ENCODE data around the gene ANKRD13A.

DNA sequence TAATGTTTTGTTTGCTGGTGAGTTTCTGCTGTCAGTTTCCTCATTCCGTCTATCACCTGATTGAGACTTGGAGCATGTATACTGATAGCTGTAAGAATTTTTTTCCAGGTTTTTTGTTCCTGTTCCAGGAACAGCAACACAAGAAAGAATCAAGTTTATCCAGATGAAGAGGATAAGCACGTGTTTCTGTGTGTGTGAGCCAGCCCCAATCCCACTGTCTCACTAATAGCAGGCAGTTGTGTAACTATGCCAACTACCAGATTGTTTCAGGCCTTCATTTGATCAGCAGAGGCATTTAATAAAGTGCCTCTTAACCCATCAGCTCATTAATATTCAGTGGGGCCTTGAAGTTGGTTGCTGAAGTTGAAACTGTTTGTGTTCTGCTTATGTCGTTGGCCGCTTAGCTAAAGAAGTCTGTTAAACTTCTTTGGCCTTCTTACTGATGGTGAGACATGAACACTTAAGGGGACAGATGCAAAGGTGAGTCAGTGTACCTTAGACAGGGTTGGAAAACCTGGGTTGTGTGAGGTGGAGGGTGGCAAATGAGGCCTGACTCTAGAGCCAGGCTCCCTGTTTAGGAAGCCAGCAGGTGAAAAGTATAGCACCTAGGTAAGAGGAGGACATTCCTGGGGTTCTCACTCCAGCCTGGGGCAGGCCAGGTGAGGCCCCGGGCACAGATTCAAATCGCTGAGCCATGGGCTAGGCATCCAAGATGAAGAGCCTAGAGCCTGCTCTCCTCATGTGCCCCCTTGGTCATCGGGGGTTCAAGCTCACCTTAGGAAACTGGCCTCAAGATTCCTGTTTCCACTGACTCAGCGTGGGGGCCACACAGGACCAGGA, 3.7 kb downstream of the ANKRD13A start:
- TF ChIP-seq EZH2 (IDR thresholded peaks at IDR 0.05; ENCODE audit: borderline replicate concordance, insufficient read depth, low read depth, low read length, poor library complexity, severe bottlenecking): no peak
- TF ChIP-seq, protein P1, sequence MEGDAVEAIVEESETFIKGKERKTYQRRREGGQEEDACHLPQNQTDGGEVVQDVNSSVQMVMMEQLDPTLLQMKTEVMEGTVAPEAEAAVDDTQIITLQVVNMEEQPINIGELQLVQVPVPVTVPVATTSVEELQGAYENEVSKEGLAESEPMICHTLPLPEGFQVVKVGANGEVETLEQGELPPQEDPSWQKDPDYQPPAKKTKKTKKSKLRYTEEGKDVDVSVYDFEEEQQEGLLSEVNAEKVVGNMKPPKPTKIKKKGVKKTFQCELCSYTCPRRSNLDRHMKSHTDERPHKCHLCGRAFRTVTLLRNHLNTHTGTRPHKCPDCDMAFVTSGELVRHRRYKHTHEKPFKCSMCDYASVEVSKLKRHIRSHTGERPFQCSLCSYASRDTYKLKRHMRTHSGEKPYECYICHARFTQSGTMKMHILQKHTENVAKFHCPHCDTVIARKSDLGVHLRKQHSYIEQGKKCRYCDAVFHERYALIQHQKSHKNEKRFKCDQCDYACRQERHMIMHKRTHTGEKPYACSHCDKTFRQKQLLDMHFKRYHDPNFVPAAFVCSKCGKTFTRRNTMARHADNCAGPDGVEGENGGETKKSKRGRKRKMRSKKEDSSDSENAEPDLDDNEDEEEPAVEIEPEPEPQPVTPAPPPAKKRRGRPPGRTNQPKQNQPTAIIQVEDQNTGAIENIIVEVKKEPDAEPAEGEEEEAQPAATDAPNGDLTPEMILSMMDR (IDR thresholded peaks at IDR 0.05): no peak
